HCT116 (cell line): ENCODE data around the gene DNTT. TPM values are rescaled to one million over a fixed set of nuclear protein-coding genes. Genes with fewer than 3 reads are reported as not detected.

ENCODE experiments used
- ATAC-seq: fragments of 200-7000 bp; cut with Tn5 transposase; 2 replicates; pipeline ENCODE4 v1.9.1; 2020; ENCODE audit warnings: mild to moderate bottlenecking, moderate library complexity
- BruUV-seq: library from RNA; stranded (reverse); fragments of 400-500 nt; replicated peaks from 2 replicates; lab custom pipeline; 2021; lab: Mats Ljungman, UMichigan
- CTCF ChIA-PET: fragments of 300-600 bp; sonication (Branson Sonifier 250); formaldehyde crosslinking; loops from one replicate; lab custom pipeline; 2021; ENCODE audit warnings: antibody characterized with exemption; lab: Charles Lee
- POLR2A ChIA-PET: fragments of 300-600, 350-600 bp; sonication (Branson Sonifier 250); formaldehyde crosslinking; loops from one replicate; lab custom pipeline; 2021; ENCODE audit warnings: antibody characterized with exemption; lab: Charles Lee
- RAD21 ChIA-PET, 2 experiments: fragments of 300-600 bp; sonication (Branson Sonifier 250); formaldehyde crosslinking; loops; one replicate each; lab custom pipeline; 2023; ENCODE audit warnings: low total read pairs in 2 of 2; ENCODE audit not compliant: uncharacterized antibody in 2 of 2, unreplicated experiment in 2 of 2, low non-redundant PET in 1 of 2; lab: Charles Lee
- DNase-seq: peaks from one replicate; pipeline ENCODE4 v3.0.0-alpha.2; 2010; ENCODE audit warnings: low read depth, low spot score
- H2AFZ ChIP-seq: fragments of 200-600 bp; shearing (Covaris generic), sonication (generic); 2 replicates; pipeline ENCODE4 v1.6.1; 2017; ENCODE audit warnings: low read depth, mixed run types, mixed read lengths, antibody characterized with exemption, low read length; ENCODE audit not compliant: poor library complexity, severe bottlenecking
- H3K27ac ChIP-seq: 2 replicates; pipeline ENCODE4 v1.5.1; 2012; ENCODE audit warnings: low read depth, low read length
- H3K27me3 ChIP-seq: fragments of 200-600 bp; sonication (generic); 2 replicates; pipeline ENCODE4 v1.6.1; 2016; ENCODE audit warnings: mixed run types, low read length, mixed read lengths; ENCODE audit not compliant: insufficient read depth
- H3K36me3 ChIP-seq, 2 experiments: fragments of 200-500 bp in 1 of 2; fragments of 200-600 bp in 1 of 2; sonication (Bioruptor generic) in 1 of 2; sonication (generic) in 1 of 2; 2 replicates each; pipeline versions ENCODE4 v1.5.1 to v1.6.1; 2014 to 2016; ENCODE audit warnings: low read length in 2 of 2, inconsistent platforms in 1 of 2, mixed read lengths in 1 of 2, mixed run types in 1 of 2; ENCODE audit not compliant: insufficient read depth in 2 of 2, control insufficient read depth in 1 of 2
- H3K4me1 ChIP-seq, 2 experiments: fragments of 200-600 bp in 1 of 2; sonication (generic) in 1 of 2; 2 replicates each; pipeline versions ENCODE4 v1.5.1 to v1.6.1; 2012 to 2017; ENCODE audit warnings: low read length in 2 of 2, inconsistent platforms in 1 of 2, mild to moderate bottlenecking in 1 of 2, mixed read lengths in 1 of 2, mixed run types in 1 of 2, moderate library complexity in 1 of 2; ENCODE audit not compliant: insufficient read depth in 2 of 2, control insufficient read depth in 1 of 2
- H3K4me2 ChIP-seq: fragments of 200-600 bp; sonication (generic); 2 replicates; pipeline ENCODE4 v1.6.1; 2017; ENCODE audit warnings: mixed run types, low read length, mixed read lengths
- H3K4me3 ChIP-seq, 2 experiments: fragments of 200-600 bp in 1 of 2; sonication (generic) in 1 of 2; replicated peaks in 1 of 2; 2 replicates each; pipeline ENCODE4 v1.5.1; 2011 to 2016; ENCODE audit warnings: low read length in 2 of 2, control low read depth in 1 of 2, low read depth in 1 of 2, mild to moderate bottlenecking in 1 of 2, mixed read lengths in 1 of 2, mixed run types in 1 of 2
- H3K79me2 ChIP-seq: fragments of 200-600 bp; sonication (generic); 2 replicates; pipeline ENCODE4 v1.6.1; 2017; ENCODE audit warnings: mild to moderate bottlenecking, mixed run types, low read length, moderate library complexity, mixed read lengths; ENCODE audit not compliant: insufficient read depth
- H3K9ac ChIP-seq: fragments of 200-600 bp; sonication (generic); 2 replicates; pipeline ENCODE4 v1.6.1; 2016; ENCODE audit warnings: low read length, mixed read lengths
- H3K9me2 ChIP-seq: fragments of 200-600 bp; sonication (generic), shearing (Covaris generic); 2 replicates; pipeline ENCODE4 v1.6.1; 2017; ENCODE audit warnings: mixed run types, mild to moderate bottlenecking, moderate library complexity; ENCODE audit not compliant: insufficient read depth
- H3K9me3 ChIP-seq, 2 experiments: fragments of 200-500 bp in 1 of 2; fragments of 200-600 bp in 1 of 2; sonication (Bioruptor generic) in 1 of 2; sonication (generic) in 1 of 2; 2 replicates each; pipeline ENCODE4 v1.6.1; 2014 to 2017; ENCODE audit warnings: low read length in 2 of 2, mixed read lengths in 2 of 2, inconsistent platforms in 1 of 2, low read depth in 1 of 2, mild to moderate bottlenecking in 1 of 2, mixed run types in 1 of 2, moderate library complexity in 1 of 2; ENCODE audit not compliant: control insufficient read depth in 1 of 2, insufficient read depth in 1 of 2
- H4K20me1 ChIP-seq: fragments of 200-600 bp; sonication (generic), shearing (Covaris generic); 2 replicates; pipeline ENCODE4 v1.6.1; 2017; ENCODE audit warnings: mixed run types, mild to moderate bottlenecking, moderate library complexity; ENCODE audit not compliant: insufficient read depth
- CBX3 ChIP-seq: IDR thresholded peaks from 2 replicates; pipeline ENCODE4 v1.6.1; 2012; ENCODE audit warnings: low read depth
- CEBPB ChIP-seq: IDR thresholded peaks from 2 replicates; pipeline ENCODE4 v1.6.1; 2012; ENCODE audit warnings: low read depth
- EZH2 ChIP-seq: fragments of 200-600 bp; sonication (generic); IDR thresholded peaks from 2 replicates; pipeline ENCODE4 v1.6.1; 2017; ENCODE audit warnings: antibody characterized with exemption, mixed run types
- EZH2phosphoT487 ChIP-seq: fragments of 200-600 bp; IDR thresholded peaks from 2 replicates; pipeline ENCODE4 v1.6.1; 2018; ENCODE audit warnings: antibody characterized with exemption, borderline replicate concordance
- FOSL1 ChIP-seq: IDR thresholded peaks from 2 replicates; pipeline ENCODE4 v1.6.1; 2012; ENCODE audit warnings: low read depth
- POLR2A ChIP-seq: IDR thresholded peaks from 2 replicates; pipeline ENCODE4 v1.7.0; 2011; ENCODE audit warnings: borderline replicate concordance; ENCODE audit not compliant: insufficient read depth, insufficient read length; ENCODE audit errors: extremely low read depth
- POLR2AphosphoS5 ChIP-seq: IDR thresholded peaks from 2 replicates; pipeline ENCODE4 v1.6.1; 2011; ENCODE audit warnings: mild to moderate bottlenecking, low read depth, low read length, moderate library complexity
- SIN3A ChIP-seq: IDR thresholded peaks from 2 replicates; pipeline ENCODE4 v1.6.1; 2012; ENCODE audit warnings: low read depth
- SP1 ChIP-seq: IDR thresholded peaks from 2 replicates; pipeline ENCODE4 v1.6.1; 2012; ENCODE audit warnings: low read depth
- TCF7L2 ChIP-seq: IDR thresholded peaks from 2 replicates; pipeline ENCODE4 v1.7.0; 2011; ENCODE audit warnings: borderline replicate concordance, inconsistent platforms; ENCODE audit not compliant: insufficient read depth, insufficient read length; ENCODE audit errors: extremely low read depth
- ZFX ChIP-seq: fragments of 450-650 bp; IDR thresholded peaks from 2 replicates; pipeline ENCODE4 v1.6.1; 2017
- ZNF274 ChIP-seq: fragments of 200-500 bp; sonication (Bioruptor generic); IDR thresholded peaks from 2 replicates; pipeline ENCODE4 v1.6.1; 2014; ENCODE audit warnings: mild to moderate bottlenecking, low read depth, low read length, inconsistent platforms
- intact Hi-C: fragments of 100-400 bp; cut with micrococcal nuclease; formaldehyde crosslinking; loops from 2 replicates; pipeline ENCODE4 v1.10.0; 2022
- total RNA-seq: library from RNA; stranded (reverse); gene quantifications from one replicate; pipeline ENCODE4 v1.2.1, GENCODE V29; 2021; ENCODE audit not compliant: unreplicated experiment
- TF ChIP-seq, protein P1 (sequence below), 3 experiments: fragments of 200-600 bp in 1 of 3; sonication (generic) in 1 of 3; IDR thresholded peaks in 2 of 3; conservative IDR thresholded peaks in 1 of 3; 2 replicates each; pipeline ENCODE4 v1.5.1; 2012 to 2017; ENCODE audit warnings: low read depth in 2 of 3, low read length in 2 of 3, antibody characterized with exemption in 1 of 3, borderline replicate concordance in 1 of 3, control low read depth in 1 of 3, mild to moderate bottlenecking in 1 of 3, mixed read lengths in 1 of 3, mixed run types in 1 of 3, moderate library complexity in 1 of 3; ENCODE audit not compliant: insufficient read depth in 1 of 3
- TF ChIP-seq, protein P2 (sequence below): IDR thresholded peaks from 2 replicates; pipeline ENCODE4 v1.6.1; 2012
- TF ChIP-seq, protein P3 (sequence below): IDR thresholded peaks from 2 replicates; pipeline ENCODE4 v1.6.1; 2012
- TF ChIP-seq, protein P4 (sequence below): IDR thresholded peaks from 2 replicates; pipeline ENCODE4 v1.6.1; 2011; ENCODE audit warnings: mild to moderate bottlenecking, low read length, moderate library complexity; ENCODE audit not compliant: insufficient replicate concordance; ENCODE audit errors: extremely low read depth

The DNTT gene
- total RNA-seq, 1 experiment from 2014 or later = not detected

DNA sequence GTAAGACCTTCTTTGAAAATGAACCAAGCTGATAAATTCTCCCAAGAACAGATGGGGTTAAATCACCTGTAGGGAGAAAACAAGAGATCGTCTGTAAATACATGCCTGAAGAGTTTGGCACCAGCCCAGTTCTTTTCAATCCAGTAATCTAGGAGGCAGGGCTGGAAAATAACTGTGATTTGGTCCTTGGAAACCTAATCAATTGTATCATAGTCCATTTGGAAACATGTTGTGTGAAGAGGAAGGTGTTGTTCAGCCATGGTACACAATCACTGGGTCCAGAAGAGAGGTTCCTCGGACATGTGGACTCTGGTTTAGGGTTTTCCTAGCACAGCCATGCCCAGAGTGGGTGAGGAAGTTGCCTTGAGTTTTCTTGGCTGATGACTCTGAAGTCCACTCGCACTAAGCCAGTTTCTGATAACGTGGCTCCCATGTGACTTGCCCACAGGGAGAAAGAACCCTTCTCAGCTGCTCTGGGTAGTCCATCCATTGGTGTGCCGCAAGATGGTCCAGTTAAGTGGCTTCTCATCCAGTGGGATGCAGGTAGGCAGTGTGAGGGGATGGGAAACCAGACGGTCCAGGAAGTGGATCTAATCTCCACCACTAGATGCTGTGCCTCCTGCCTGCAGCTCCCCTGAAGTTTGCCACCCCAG, 38.0 kb upstream of the DNTT start (continued):
- TF ChIP-seq, protein P1, sequence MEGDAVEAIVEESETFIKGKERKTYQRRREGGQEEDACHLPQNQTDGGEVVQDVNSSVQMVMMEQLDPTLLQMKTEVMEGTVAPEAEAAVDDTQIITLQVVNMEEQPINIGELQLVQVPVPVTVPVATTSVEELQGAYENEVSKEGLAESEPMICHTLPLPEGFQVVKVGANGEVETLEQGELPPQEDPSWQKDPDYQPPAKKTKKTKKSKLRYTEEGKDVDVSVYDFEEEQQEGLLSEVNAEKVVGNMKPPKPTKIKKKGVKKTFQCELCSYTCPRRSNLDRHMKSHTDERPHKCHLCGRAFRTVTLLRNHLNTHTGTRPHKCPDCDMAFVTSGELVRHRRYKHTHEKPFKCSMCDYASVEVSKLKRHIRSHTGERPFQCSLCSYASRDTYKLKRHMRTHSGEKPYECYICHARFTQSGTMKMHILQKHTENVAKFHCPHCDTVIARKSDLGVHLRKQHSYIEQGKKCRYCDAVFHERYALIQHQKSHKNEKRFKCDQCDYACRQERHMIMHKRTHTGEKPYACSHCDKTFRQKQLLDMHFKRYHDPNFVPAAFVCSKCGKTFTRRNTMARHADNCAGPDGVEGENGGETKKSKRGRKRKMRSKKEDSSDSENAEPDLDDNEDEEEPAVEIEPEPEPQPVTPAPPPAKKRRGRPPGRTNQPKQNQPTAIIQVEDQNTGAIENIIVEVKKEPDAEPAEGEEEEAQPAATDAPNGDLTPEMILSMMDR (IDR thresholded peaks at IDR 0.05 in 2 of 3, conservative IDR thresholded peaks at IDR 0.05 in 1 of 3; ENCODE audit: borderline replicate concordance in 1 of 3, insufficient read depth in 1 of 3, low read depth in 2 of 3, low read length in 2 of 3) = no peak
- TF ChIP-seq TCF7L2 = no peak
- TF ChIP-seq, protein P2, sequence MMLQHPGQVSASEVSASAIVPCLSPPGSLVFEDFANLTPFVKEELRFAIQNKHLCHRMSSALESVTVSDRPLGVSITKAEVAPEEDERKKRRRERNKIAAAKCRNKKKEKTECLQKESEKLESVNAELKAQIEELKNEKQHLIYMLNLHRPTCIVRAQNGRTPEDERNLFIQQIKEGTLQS = no peak

DNA sequence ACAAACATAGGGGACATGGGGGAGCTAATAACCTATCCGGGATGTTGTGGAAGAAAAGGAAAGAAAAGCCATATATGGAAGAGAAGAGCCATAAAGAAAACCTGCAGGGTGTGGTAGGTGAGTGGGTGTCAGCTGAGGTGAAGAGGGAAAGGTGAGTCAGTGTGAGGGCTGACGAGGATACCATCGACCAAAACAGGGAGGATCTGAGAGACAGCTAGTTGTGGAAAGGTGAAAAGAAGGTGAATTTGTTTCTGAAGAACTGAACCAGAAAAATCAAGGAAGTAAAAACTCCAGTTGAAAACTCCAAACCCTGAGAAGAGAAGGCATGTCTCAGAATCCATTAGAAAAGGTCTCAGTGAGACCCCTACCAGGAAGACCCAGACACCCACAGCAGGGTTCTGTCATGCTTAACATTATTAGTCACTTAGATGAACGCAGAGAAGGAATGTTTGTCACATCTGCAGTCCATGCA, 37.0 kb upstream of the DNTT start:
- H3K79me2 ChIP-seq = no peaks in the 10 kb centered on the region
- POLR2A ChIA-PET = no interaction called here
- TF ChIP-seq SIN3A (no peak), POLR2A (no peak), EZH2phosphoT487 (no peak), TCF7L2 (no peak), CBX3 (peak; percentile 49; the same call in 1 of the 2 replicates), EZH2 (no peak), FOSL1 (peak; percentile 66), ZFX (no peak), SP1 (peak; percentile 73), POLR2AphosphoS5 (no peak), CEBPB (no peak), ZNF274 (no peak)
- TF ChIP-seq, protein P3, sequence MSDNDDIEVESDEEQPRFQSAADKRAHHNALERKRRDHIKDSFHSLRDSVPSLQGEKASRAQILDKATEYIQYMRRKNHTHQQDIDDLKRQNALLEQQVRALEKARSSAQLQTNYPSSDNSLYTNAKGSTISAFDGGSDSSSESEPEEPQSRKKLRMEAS = peak; percentile 29; the same call in 1 of the 2 replicates
- TF ChIP-seq, protein P4, sequence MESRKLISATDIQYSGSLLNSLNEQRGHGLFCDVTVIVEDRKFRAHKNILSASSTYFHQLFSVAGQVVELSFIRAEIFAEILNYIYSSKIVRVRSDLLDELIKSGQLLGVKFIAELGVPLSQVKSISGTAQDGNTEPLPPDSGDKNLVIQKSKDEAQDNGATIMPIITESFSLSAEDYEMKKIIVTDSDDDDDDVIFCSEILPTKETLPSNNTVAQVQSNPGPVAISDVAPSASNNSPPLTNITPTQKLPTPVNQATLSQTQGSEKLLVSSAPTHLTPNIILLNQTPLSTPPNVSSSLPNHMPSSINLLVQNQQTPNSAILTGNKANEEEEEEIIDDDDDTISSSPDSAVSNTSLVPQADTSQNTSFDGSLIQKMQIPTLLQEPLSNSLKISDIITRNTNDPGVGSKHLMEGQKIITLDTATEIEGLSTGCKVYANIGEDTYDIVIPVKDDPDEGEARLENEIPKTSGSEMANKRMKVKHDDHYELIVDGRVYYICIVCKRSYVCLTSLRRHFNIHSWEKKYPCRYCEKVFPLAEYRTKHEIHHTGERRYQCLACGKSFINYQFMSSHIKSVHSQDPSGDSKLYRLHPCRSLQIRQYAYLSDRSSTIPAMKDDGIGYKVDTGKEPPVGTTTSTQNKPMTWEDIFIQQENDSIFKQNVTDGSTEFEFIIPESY = no peak
- TF ChIP-seq, protein P1 (IDR thresholded peaks at IDR 0.05 in 2 of 3, conservative IDR thresholded peaks at IDR 0.05 in 1 of 3; ENCODE audit: borderline replicate concordance in 1 of 3, insufficient read depth in 1 of 3, low read depth in 2 of 3, low read length in 2 of 3) = no peak
- TF ChIP-seq, protein P2 = peak; percentile 14; the same call in 1 of the 2 replicates

More for the DNA sequence above, 37.0 kb upstream of the DNTT start:
- Histone ChIP-seq H3K27me3 (no peaks in the 10 kb centered on the region), H3K4me3 (peak overlapping the region in 1 of 2 experiments; percentile 33; a peak in 1 of 4 replicates), H3K4me2 (peak overlapping the region; percentile 70), H3K27ac (no peak overlapping the region), H3K9ac (no peak overlapping the region), H3K36me3 (no peaks in the 10 kb centered on the region), H3K9me2 (no peaks in the 10 kb centered on the region), H3K9me3 (no peaks in the 10 kb centered on the region), H4K20me1 (no peaks in the 10 kb centered on the region), H3K4me1 (peaks cover 14 to 25% of the 10 kb centered on the region in 2 experiments), H2AFZ (peak overlapping the region; percentile 59)
- no TSS peak for BruUV-seq
- DNase-seq (peak; percentile 54), ATAC-seq (peak; percentile 85)
- intact Hi-C loops = no loop called here
- ChIA-PET RAD21 (no interaction called here), CTCF (interaction anchor here (1.3 kb wide), 1 partner anchor 38 kb away, joined by 6 read pairs; no protein-coding TSS in a partner anchor)
